GM21825 (cell line): ENCODE results near the gene OR9I1.

ENCODE experiments used
- ATAC-seq: cut with Tn5 transposase; IDR thresholded peaks from one replicate; pipeline ENCODE4 v1.9.1; 2021; ENCODE audit warnings: mild to moderate bottlenecking, moderate library complexity; ENCODE audit not compliant: unreplicated experiment

The OR9I1 gene

GRCh38 chr11:58125469-58125868, at the start of gene OR9I1:
Gene OR9I1 (minus strand): TSS chr11:58125530. CDS start chr11:58119444, 6,086 bp downstream.
- no peak for ATAC-seq

GRCh38 chr11:58165504-58166106, 40.3 kb upstream of the OR9I1 start:
- no peak for ATAC-seq

GRCh38 chr11:58164990-58165389, 39.7 kb upstream of the OR9I1 start:
- no peak for ATAC-seq

- no peak for ATAC-seq
These were observed 39.1 kb upstream of the OR9I1 start for GRCh38 chr11:58164389-58164788.

- ATAC-seq, result no peak
These were observed 27.5 kb upstream of the OR9I1 start for GRCh38 chr11:58152781-58153180.

GRCh38 chr11:58142761-58143160, 17.4 kb upstream of the OR9I1 start:
- no peak for ATAC-seq

GRCh38 chr11:58135171-58135570, 9.8 kb upstream of the OR9I1 start:
- ATAC-seq, result no peak

GRCh38 chr11:58134151-58134550, 8.8 kb upstream of the OR9I1 start:
- no peak for ATAC-seq

- no peak for ATAC-seq
These were observed 8.2 kb upstream of the OR9I1 start for GRCh38 chr11:58133309-58134076.

- no peak for ATAC-seq
These were observed 2.0 kb upstream of the OR9I1 start for GRCh38 chr11:58127350-58127749.

- ATAC-seq, result no peak
These were observed 4.2 kb downstream of the OR9I1 start for GRCh38 chr11:58121096-58121495.

- no peak for ATAC-seq
These were observed 27.9 kb downstream of the OR9I1 start for GRCh38 chr11:58097437-58097836.

GRCh38 chr11:58086528-58086927, 38.8 kb downstream of the OR9I1 start:
- ATAC-seq, result no peak

- no peak for ATAC-seq
These were observed 49.5 kb downstream of the OR9I1 start for GRCh38 chr11:58075781-58076180.

- ATAC-seq, result no peak
These were observed 54.7 kb downstream of the OR9I1 start for GRCh38 chr11:58070585-58070984.

GRCh38 chr11:58068655-58069054, 56.7 kb downstream of the OR9I1 start:
- ATAC-seq, result no peak

GRCh38 chr11:58067685-58068084, 57.6 kb downstream of the OR9I1 start:
- ATAC-seq, result no peak
